Stimulated activated CD4-positive, alpha-beta T cell treated with anti-CD3 and anti-CD28 coated beads, TNF-alpha, amount 100 ng/mL, for 24 hours (primary cell): Measurements from ENCODE around the gene WWC1.
"Not testable (repeated sequence)": the region's sequence is repeated elsewhere in the genome, so short reads cannot be mapped to it uniquely, and the experiment has no call there.

ENCODE experiments used
- DNase-seq, 3 experiments: peaks; one replicate each; pipeline ENCODE4 v3.0.0-alpha.2; 2020; ENCODE audit warnings: low read depth in 3 of 3

The WWC1 gene

DNA sequence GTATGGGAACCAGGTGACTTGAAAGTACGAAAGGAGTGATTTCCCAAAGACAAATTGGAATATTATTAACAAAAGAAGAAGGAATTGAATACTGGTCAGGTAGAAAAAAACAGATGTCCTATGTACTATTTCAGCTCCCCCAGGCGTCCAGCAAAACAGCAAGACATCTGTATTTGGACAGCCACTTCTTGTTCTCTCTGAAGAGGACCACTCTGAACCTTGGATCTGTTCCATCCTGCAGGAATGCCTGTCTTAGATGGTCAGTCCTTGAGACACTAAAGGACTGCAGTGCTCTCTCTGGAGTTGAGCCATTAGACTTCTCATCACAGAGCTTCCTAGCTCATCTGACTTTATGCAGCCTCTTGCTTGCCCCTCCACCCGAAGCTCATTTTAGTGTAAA lies 120.4 kb downstream of the WWC1 start:
- no peak for DNase-seq

DNA sequence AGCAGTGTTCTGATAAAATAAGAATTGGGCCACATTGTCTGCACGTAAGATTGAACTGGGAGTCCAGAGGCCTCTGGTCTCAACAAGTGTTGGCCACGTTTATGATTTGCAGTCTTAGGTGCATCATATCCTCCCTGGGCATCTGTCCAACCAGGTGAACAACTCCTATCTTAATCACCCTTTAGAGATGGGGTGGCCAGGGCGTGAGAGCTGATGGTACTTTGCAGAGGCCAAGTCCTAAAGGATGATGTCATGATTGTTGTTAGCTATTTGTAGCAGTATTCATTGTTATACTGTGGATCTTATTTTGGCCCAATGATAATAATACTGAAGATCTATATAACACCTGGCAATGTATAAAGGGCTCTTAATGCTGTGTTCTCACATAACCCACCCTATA lies 121.6 kb downstream of the WWC1 start:
- DNase-seq = no peak

DNA sequence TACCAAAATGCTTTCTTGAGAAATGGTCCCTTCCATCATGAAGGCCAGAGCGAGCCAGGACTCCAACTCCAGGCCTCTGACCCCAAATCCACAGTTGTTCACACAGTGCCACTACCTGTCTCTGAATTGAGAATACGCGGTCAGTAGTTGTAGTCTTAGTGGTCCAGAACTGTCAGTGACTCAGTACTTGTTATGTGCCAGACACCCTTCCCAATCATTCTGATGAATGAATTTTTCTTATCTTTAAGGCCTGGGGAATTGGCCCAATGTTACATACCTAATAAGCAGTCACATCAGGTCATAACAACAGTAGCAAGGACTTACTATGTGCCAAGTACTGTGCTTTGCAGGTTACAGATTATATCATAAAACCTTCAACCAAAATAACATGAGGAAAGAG lies 122.2 kb downstream of the WWC1 start:
- DNase-seq = no peak

GRCh38 chr5:168415401-168415800 lies 124.0 kb downstream of the WWC1 start:
- no peak for DNase-seq

DNA sequence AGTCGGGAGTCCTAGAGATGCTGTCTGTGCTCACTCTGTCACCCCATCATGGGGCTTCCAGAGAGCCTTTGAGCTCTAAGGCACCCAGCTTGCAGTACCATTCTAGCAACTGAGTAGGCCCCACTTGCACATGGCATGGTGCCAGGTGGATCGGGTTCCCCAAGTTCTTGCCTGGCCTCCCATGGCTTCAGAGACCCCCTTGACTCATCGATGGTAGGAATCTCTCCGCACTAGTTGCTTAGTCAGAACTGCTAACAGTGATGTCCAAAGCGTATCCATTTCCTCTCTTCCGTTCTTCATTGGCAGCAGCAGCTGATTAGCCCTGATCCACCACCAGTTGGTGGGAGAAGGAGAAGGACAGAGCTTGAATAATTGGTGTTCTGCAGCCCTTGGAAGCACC lies 124.5 kb downstream of the WWC1 start:
- DNase-seq = no peak

GRCh38 chr5:168417731-168418429 lies 126.4 kb downstream of the WWC1 start:
- no peak for DNase-seq

- no peak for DNase-seq
Observed at GRCh38 chr5:168420461-168420860, 129.0 kb downstream of the WWC1 start.

DNA sequence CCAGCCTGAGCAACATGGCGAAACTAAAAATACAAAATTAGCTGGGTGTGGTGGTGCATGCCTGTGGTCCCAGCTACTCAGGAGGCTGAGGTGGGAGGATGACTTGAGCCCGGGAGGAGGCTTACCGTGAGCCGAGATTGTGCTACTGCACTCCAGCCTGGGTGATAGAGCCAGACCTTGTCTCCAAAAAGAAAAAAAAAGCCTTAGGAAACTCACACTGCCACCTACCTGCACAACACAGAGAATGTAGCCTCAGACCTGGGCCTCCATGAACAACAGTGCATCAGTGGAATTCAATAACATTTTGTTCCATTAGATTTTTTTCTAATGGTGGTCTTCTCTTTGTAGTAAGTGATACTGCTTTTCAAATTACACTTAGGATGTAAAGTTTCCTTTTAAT lies 131.0 kb downstream of the WWC1 start:
- DNase-seq = no peak

DNA sequence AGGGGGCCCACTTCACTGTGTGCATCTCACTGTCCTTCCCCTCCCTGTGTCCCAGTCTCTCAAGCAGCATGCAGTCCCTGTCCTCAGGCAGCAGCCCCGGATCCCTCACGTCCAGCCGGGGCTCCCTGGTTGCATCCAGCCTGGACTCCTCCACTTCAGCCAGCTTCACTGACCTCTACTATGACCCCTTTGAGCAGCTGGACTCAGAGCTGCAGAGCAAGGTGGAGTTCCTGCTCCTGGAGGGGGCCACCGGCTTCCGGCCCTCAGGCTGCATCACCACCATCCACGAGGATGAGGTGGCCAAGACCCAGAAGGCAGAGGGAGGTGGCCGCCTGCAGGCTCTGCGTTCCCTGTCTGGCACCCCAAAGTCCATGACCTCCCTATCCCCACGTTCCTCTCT lies 132.0 kb downstream of the WWC1 start:
- no peak for DNase-seq

DNA sequence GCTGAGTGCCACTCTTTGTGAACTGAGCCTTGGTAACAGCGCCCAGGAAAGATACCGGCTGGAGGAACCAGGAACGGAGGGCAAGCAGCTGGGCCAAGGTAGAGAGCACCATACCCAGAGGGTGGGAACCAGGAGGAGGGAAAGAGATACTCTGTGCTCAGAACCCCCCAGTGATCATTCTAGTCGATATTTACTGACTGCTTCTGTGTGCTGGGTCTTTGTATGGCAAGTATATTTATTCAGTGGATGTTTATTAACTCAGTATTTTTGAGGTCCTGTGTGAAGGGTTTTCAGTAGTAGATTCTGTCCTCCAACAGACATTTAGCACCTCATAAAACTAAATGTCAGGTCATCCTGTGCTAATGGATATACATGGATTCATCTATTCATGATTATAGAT lies 132.5 kb downstream of the WWC1 start:
- no peak for DNase-seq

DNA sequence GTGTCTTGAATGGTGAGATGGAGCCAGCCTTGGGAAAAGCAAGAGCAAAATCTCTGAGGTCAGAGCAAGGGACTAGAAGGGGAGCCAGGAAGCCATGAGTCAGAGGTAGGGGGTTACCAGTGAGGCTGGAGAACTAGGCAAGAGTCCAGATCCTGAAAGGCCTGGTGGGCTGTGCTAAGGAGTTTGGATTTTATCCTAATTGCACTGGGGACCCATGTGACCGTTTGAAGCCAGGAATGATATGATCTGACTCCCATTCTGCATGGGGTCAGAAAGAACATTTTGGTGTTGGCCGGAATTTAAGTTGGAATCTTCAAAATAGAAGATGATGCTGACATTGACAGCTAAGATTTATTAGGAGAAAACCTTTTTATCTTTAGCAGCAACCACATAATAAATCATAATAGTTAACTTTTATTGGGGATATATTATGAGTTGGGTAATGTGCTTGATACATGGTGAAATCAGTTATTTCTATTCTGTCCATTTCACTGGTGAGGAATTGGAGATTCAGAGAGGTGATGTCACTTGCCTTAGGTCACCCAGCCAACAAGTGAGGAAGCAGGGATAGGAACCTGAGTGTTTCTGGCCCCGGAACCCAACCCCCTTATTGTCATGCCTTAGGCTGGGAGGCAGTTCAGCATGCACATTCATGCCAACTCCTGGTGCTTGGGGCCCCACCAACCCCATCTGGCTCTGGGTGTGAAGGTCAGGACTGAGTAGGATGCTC lies 133.3 kb downstream of the WWC1 start:
- DNase-seq = no peak

DNA sequence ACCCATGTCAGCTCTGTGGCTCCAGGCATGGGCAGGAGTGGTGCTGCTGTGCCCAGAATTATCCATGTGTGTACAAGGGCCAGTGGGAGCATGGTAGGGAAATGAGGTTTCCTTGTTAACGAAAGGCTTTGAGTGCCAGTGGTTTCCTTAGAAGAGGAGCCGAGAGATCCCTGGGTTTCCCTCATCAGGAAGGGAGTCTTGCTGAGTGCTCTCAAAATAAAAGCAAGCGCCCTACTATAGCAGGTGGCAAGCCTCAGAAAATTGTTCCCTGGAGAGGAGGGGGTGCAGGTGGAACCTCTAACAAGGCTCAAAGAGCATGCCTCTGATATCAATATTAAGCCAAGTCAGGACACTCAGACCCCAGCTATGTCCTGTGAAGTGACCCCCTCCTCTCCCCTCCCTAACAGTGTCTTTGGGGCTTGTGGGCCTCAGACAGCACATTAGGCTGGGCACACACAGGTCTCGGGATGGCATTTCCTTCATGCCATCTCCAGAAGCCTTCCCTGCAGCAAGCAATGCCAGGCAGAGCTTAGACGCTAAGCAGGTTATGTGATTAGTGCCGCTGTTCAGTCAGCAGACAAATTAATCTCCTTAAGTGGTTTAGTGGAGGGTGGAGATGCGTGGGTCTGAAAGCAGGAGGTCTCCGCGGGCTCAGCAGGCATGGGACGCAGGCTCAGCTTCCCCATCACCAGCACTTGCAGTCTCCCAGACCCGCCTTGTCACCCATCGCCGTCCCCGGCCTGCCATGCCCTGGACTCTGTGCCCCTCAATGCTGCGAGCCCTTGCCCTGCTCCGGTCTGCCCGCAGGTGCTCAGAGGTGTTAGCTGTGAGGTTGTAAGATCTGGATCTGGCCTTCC lies 134.8 kb downstream of the WWC1 start:
- DNase-seq = no peak

DNA sequence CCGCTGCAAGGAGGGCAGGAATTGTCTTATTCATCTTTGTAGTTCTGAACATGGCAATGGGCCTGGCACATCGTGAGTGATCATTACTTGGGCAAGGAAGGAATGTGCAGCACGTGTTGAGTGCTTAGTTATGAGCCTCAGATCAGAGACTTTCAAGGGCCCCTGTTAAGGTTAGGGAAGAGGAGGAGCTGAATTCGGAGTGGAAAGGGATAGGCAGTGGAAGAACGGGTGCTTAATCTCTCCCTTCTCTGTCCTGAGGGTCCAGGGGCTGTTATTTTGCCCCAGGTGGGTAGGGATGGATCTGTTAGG lies 135.4 kb downstream of the WWC1 start:
- no peak for DNase-seq

DNA sequence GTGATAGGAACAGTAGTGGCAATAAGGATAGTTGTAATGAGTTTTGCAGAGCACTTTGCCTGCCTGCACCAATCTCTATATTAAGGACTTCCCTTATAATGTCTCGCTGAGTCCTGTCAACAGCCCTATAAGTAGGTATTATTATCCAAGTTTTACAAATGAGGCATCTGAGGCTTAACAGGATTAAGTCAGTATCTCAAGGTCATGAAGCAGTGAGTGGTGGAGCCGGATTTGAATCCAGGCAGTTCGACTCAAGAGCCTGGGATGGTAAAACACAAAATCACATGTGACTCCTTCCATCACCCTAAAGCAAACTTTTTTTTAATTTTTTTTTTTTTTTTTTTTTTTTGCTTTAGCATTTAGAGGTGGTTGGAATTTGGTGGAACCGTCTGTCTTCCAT lies 135.8 kb downstream of the WWC1 start:
- no peak for DNase-seq

DNA sequence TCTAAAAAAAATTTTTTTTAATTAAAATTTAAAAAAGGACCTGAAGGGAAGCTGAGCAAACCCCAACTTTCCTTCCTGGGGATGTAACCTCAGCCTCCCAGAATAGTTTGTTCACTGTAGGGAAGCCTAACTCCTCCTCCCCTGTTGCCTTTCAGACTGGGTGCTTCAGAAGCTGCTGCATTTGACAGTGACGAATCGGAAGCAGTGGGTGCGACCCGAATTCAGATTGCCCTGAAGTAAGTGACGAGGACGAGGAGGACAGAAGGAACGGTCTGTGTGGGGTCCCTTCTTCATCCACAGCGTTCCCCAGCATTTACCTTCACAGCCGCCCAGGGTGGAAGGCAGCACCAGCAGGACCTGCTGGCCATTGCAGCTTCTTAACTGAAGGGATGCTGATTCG lies 137.1 kb downstream of the WWC1 start:
- DNase-seq = no peak

DNA sequence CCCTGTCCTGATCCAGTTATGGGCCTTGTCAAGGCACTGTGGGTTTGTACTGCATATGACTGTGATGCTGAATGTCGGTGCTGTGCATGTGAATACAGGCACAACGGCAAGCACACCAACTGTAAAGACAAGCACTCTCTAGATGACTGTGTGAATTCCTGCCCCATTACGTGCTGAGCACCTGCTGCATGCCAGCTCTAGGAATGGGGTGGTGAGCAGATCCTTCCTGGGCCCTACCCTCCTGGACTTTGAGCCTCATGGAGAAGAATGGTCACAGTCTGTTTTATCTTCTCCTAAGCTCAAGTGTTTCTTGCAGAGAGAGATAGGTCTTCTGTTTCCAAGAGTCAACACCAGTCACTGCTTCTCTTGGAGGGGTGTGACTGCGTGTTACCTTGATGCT lies 138.9 kb downstream of the WWC1 start:
- no peak for DNase-seq

- DNase-seq = no peak
Observed at GRCh38 chr5:168432903-168433302, 141.5 kb downstream of the WWC1 start.

DNA sequence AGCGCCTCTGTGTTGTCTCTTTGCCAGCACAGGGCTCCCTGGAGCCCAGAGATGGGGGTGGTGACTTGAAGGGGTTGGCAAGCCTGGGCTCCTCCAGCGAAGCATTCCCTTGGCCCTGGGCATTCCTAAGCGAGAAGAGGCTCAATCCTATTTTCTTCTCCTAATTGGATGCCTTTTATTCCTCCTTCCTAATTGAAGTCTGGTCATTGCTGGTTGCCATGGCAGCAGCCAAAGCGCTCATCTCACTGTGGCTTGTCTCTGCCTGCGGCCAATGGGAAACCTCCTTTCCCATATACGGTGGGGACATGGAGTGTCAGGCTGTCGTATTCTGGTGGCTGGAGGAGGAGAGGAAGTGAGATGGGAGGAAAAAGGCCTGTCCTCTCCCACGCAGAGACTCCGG lies 142.6 kb downstream of the WWC1 start:
- no peak for DNase-seq

- DNase-seq = no peak
Observed at GRCh38 chr5:168434746-168435321, 143.4 kb downstream of the WWC1 start.

DNA sequence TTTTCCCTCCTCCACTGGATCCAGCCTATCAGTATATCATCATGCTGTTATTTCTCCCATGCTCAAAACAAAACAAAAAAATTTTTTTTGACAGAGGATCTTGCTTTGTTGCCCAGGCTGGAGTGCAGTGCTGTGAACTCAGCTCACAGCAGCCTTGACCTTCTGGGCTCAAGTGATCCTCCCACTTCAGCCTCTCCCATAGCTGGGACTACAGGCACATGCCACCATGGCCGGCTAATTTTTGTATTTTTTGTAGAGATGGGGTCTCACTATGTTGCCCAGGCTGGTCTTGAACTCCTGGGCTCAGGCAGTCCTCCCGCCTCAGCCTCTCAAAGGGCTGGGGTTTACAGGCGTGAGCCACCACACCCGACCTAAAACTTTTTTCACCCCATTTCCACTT lies 143.9 kb downstream of the WWC1 start:
- not testable (repeated sequence) for DNase-seq

DNA sequence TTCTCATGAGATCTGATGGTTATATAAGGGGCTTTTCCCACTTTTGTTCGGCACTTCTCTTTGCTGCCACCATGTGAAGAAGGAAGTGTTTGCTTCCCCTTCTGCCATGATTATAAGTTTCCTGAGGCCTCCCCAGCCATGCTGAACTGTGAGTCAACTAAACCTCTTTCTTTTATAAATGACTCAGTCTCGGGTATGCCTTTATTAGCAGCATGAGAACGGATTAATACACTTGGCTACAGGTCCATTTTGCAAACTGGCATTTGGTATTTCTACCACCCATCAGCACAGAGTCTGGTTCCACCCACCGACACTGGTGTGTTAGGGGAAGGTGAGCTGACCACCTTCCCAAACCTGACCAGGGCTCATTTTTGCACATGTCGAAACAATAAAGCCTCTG lies 146.9 kb downstream of the WWC1 start:
- DNase-seq = no peak

DNA sequence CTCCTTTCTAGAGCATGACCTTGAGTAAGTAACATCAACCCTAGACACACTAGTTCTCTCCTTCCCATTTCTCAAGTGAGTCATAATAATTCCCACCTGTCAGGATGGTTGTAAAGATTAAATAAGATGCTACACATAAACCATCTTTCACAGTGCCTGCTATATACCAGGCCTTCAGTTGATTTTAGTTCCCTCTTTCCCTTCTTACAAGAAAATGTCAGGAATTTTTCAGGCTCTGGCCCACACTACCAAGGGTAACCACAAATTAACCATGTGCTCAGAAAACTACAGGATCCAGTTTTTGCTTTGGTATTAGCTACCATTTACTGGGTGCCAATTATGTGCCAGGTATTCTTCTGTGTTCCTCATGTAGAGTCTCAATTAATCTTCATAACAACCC lies 152.1 kb downstream of the WWC1 start:
- DNase-seq = no peak
